HG02852 (cell line): ENCODE measurements around the gene ATG16L2.
"Not testable (repeated sequence)": the region's sequence is repeated elsewhere in the genome, so short reads cannot be mapped to it uniquely, and the experiment has no call there.

Experiments used
- ATAC-seq: cut with Tn5 transposase; IDR thresholded peaks from one replicate; pipeline ENCODE4 v1.9.1; 2021; ENCODE audit warnings: mild to moderate bottlenecking, moderate library complexity; ENCODE audit not compliant: unreplicated experiment

The ATG16L2 gene

GRCh38 chr11:72836111-72836510, 21.9 kb downstream of the ATG16L2 start:
- no peak for ATAC-seq

- no peak for ATAC-seq
Observed at GRCh38 chr11:72838691-72839305, 24.6 kb downstream of the ATG16L2 start.

GRCh38 chr11:72840780-72841179, 26.6 kb downstream of the ATG16L2 start:
- no peak for ATAC-seq

GRCh38 chr11:72841397-72841796, 27.2 kb downstream of the ATG16L2 start:
- ATAC-seq, result no peak

DNA sequence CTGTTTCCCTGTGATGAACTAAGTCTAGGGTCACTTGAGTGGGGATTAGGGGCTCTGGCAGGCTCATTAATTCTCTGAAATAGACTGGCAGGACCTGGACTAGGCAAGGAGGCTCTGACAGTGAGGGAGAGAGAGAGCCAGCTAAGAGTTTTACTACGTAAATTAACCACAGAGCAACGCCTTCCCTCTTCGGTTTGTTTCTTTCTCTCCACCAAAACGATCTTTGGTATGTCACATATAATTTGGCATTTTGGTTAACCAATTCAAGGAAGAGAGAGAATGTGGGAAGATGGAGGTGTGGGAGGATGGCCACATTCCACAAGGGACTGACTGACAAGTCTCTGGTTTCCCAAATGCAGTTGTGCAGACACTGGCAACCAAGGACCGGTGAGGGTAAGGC, 27.9 kb downstream of the ATG16L2 start:
- no peak for ATAC-seq

DNA sequence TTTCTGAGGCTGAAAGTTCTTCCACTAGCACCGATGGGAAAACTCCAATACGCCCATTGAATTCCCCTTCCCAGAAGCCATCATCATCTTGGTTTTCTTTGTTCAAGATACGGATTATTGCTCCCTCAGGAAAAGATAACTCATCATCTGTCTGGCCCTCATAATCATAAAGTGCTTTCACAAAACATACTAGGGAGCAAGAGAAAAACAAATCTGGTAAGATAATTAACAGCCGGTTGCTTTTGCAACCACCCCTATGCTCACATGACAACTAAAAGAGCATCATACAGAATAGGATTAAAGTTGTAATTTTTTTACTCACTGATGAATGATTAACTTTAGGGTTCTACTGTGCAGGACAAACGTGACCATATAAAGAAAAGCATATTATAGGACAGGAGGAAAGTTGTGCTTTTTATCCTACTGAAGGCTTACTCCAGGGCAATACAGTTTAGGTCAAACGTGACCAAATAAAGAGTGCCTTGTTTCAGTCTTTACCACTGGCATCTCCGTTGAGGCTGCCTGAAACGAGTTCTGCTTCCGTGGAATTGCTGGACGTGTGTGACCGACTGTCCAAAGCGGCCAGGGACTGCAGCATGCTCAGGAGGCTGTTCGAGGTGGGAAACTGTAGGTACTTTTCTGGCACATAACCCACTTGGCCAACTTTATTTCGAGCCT, 28.6 kb downstream of the ATG16L2 start:
- no peak for ATAC-seq

DNA sequence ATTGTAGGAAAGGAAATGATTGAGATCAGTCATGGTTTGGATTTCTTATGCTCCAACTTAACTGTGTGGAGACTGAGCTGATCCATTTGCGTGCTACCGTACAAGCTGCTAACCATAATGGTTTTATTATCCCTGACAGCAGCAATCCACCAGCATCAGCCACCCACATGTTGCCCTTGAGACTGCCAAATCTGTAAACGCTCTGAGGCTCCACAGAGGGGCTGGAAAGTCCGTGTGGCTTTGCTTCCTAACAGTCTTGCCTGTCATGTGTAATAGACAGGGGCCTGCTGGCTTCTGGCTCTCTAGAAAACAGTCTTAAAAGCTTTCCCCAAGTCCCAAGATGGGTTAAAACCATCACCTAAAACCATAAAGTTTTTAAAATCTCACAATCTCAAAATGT, 30.1 kb downstream of the ATG16L2 start:
- no peak for ATAC-seq

GRCh38 chr11:72848846-72849466, 34.7 kb downstream of the ATG16L2 start:
- ATAC-seq, result no peak

DNA sequence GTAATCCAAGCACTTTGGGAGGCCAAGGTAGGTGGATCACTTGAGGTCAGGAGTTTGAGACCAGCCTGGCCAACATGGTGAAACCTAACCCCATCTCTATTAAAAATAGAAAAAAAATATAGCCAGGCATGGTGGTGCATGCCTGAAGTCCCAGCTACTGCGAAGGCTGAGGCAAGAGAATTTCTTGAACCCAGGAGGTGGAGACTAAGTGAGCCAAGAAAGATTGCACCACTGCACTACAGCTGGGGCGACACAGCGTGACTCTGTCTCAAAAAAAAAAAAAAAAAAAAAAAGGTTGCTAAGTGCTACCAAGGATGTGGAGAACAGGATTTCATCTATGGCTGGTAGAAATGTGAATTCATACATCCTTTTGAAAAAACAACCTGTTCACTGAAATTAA, 36.6 kb downstream of the ATG16L2 start:
- ATAC-seq, result no peak

DNA sequence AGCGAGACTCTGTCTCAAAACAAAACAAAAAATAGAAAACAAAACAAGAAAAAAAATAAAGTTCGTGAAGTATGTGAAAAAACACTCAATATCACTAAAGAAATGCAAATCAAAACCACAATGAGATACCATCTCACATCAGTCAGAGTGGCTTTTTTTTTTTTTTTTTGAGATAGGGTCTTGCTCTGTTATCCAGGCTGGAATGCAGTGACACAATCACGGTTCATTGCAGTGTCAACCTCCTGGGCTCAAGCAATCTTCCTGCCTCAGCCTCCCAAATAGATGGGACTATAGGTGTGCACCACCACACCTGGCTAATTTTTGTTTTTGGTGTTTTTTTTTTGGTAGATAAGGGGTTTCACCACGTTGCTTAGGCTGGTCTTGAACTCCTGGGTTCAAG, 37.5 kb downstream of the ATG16L2 start:
- no peak for ATAC-seq

DNA sequence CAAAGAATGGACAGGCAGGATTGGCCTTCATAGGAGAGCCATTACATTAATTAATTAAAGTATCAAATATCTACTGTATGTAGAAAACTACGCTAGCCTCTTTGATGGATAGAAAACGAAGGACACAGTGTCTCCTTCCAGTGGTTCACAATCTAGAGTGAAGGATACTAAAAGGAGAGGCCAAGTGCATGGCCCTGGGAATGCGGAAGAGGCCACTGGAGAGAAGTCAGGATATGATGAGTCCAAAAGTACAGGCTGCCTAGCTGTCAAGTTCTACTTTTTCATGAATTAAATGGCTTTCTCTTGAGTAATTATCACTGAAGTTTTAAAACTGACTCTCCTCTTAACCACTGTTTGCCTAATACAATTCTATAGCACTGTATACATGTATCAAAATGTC, 41.9 kb downstream of the ATG16L2 start:
- no peak for ATAC-seq

GRCh38 chr11:72856551-72857345, 42.5 kb downstream of the ATG16L2 start:
- no peak for ATAC-seq

- not testable (repeated sequence) for ATAC-seq
Observed at GRCh38 chr11:72858267-72858666, 44.1 kb downstream of the ATG16L2 start.

DNA sequence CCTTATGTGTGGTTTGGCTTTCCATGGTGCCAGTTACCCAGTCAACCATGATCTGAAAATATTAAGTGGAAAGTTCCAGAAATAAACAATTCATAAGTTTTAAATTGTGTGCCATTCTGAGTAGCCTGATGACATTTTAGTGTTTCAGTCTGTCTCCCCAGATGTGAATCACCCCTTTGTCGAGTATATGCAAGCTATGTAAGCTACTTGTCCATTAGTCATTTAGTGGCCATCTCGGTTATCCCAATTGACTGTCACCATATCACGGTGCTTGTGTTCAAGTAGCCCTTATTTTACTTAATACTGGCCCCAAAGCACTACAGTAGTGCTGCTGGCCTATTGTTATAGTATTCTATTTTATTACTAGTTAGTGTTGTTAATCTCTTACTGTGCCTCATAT, 44.9 kb downstream of the ATG16L2 start:
- no peak for ATAC-seq

DNA sequence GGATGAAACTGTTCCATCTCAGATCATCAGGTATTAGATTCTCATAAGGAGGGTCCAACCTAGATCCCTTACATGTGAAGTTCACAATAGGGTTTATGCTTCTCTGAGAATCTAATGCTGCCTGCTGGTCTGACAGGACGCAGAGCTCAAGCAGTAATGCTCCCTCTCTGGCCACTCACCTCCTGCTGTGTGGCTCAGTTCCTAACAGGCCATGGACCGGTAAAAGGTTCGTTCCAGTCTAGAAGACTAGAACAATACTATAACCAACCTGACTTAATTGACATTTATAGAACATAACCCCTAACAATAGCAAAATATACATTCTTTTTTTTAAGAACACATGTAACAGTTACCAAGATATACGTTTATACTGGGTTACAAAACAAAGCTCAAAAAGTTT, 45.8 kb downstream of the ATG16L2 start:
- no peak for ATAC-seq

- ATAC-seq, result no peak
Observed at GRCh38 chr11:72860592-72860991, 46.4 kb downstream of the ATG16L2 start.

- no peak for ATAC-seq
Observed at GRCh38 chr11:72863091-72863490, 48.9 kb downstream of the ATG16L2 start.

DNA sequence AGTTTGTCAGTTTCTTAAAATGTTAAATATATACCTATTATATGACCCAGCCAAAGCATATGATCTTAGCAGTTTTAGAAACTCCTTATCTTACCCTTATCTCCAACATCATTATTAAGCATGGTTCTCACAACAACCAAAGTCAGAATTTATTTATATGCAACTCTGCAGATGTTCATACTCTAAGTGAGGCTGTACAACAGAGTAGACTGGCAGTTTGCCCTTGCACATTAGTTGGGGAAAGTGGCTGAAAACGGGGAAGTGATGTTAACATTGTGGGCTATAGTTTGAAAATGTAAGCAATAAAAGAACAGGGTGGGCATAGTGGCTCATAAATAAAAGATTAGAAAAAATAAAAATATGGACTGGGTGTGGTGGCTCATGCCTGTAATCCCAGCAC, 49.7 kb downstream of the ATG16L2 start:
- no peak for ATAC-seq

- no peak for ATAC-seq
Observed at GRCh38 chr11:72864702-72865655, 50.8 kb downstream of the ATG16L2 start.

DNA sequence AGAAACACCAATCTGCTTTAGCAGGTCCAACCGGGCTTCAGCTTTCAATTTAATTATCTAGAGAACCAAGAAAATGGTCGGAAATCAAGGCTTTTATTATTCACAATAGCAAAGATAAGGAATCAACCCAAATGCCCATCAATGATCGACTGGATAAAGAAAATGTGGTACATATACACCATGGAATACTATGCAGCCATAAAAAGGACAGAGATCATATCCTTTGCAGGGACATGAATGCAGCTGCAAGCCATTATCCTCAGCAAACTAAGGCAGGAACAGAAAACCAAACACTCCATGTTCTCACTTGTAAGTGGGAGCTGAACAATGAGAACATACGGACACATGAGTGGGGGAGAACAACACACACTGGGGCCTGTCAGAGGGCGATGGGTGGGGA, 53.8 kb downstream of the ATG16L2 start:
- no peak for ATAC-seq

DNA sequence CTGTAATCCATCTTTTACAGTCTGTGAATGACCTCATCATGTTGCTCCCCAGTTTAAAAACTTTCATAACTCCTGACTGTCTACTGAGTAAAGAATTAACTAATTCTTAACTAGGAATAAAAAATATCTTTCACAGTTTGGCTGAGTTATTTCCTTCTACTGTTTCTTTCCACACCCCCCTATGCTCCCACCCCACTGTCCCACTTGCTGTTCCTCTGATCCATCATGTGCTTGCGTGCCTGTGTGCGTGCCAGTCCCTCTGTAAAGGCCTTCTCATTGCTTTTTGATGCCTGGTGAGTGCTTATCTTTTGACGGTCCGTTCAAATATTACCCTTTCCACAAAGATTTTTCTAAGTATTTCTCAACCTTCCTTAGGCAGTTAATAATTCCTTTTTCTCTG, 55.6 kb downstream of the ATG16L2 start:
- no peak for ATAC-seq
